Panc1 (cell line): ENCODE measurements around the gene RILP. TPM values are rescaled to one million over a fixed set of nuclear protein-coding genes. Genes with fewer than 3 reads are reported as not detected.

Experiments
- ATAC-seq: fragments of 200-7000 bp; cut with Tn5 transposase; 2 replicates; pipeline ENCODE4 v1.9.1; 2020; ENCODE audit warnings: mild to moderate bottlenecking, moderate library complexity
- BruUV-seq: library from RNA; stranded (reverse); fragments of 400-500 nt; replicated peaks from 2 replicates; lab custom pipeline; 2021; lab: Mats Ljungman, UMichigan
- CTCF ChIA-PET: fragments of 300-600 bp; sonication (Branson Sonifier 250); formaldehyde crosslinking; loops from one replicate; lab custom pipeline; 2022; ENCODE audit warnings: antibody characterized with exemption; lab: Charles Lee
- POLR2A ChIA-PET: fragments of 300-600 bp; sonication (Branson Sonifier 250); formaldehyde crosslinking; loops from one replicate; lab custom pipeline; 2022; ENCODE audit warnings: antibody characterized with exemption; lab: Charles Lee
- DNase-seq: peaks from one replicate; pipeline ENCODE4 v3.0.0-alpha.2; 2010; ENCODE audit warnings: low read depth, low spot score
- H3K27ac ChIP-seq: 2 replicates; pipeline ENCODE4 v1.5.1; 2011; ENCODE audit warnings: mild to moderate bottlenecking, low read length, inconsistent platforms
- H3K27me3 ChIP-seq: fragments of 200-500 bp; sonication (Bioruptor generic); 2 replicates; pipeline ENCODE4 v1.6.0; 2014; ENCODE audit warnings: low read length, inconsistent platforms; ENCODE audit not compliant: control insufficient read depth, insufficient read depth
- H3K36me3 ChIP-seq: fragments of 200-500 bp; sonication (Bioruptor generic); 2 replicates; pipeline ENCODE4 v1.5.1; 2014; ENCODE audit warnings: inconsistent platforms, mild to moderate bottlenecking, low read length, moderate library complexity; ENCODE audit not compliant: control insufficient read depth, insufficient read depth
- H3K4me1 ChIP-seq: 2 replicates; pipeline ENCODE4 v1.5.1; 2011; ENCODE audit warnings: inconsistent platforms, mild to moderate bottlenecking, low read length, moderate library complexity; ENCODE audit not compliant: control insufficient read depth, insufficient read depth
- H3K4me3 ChIP-seq, 2 experiments: 2 replicates each; pipeline ENCODE4 v1.5.1; 2011 to 2012; ENCODE audit warnings: low read depth in 2 of 2, low read length in 2 of 2, mild to moderate bottlenecking in 2 of 2, inconsistent platforms in 1 of 2, moderate library complexity in 1 of 2
- H3K9me3 ChIP-seq: fragments of 200-500 bp; sonication (Bioruptor generic); 2 replicates; pipeline ENCODE4 v1.5.1; 2014; ENCODE audit warnings: low read depth, mild to moderate bottlenecking, inconsistent platforms, low read length, moderate library complexity; ENCODE audit not compliant: control insufficient read depth, insufficient read depth
- POLR2AphosphoS5 ChIP-seq: IDR thresholded peaks from 2 replicates; pipeline ENCODE4 v1.6.1; 2012; ENCODE audit warnings: mild to moderate bottlenecking, low read depth, low read length, moderate library complexity
- SIN3A ChIP-seq: IDR thresholded peaks from 2 replicates; pipeline ENCODE4 v1.6.1; 2012; ENCODE audit warnings: low read depth, mild to moderate bottlenecking, low read length, moderate library complexity, borderline replicate concordance; ENCODE audit not compliant: insufficient read depth
- TCF7L2 ChIP-seq: IDR thresholded peaks from 2 replicates; pipeline ENCODE4 v1.6.1; 2011; ENCODE audit warnings: mild to moderate bottlenecking, low read depth, low read length, inconsistent platforms
- in situ Hi-C: cut with HindIII; loops from 2 replicates; pipeline ENCODE4 v1.10.0; 2016; ENCODE audit warnings: low sequenced_read_pairs, low pct_unique_long_range_greater_than_20kb
- intact Hi-C: fragments of 100-400 bp; cut with micrococcal nuclease; formaldehyde crosslinking; loops from one replicate; pipeline ENCODE4 v1.10.0; 2022; ENCODE audit not compliant: unreplicated experiment
- total RNA-seq: library from RNA; stranded (reverse); gene quantifications from one replicate; pipeline ENCODE4 v1.2.1, GENCODE V29; 2021; ENCODE audit not compliant: unreplicated experiment
- TF ChIP-seq, protein P1 (sequence below), 2 experiments: IDR thresholded peaks; 2 replicates each; pipeline ENCODE4 v1.6.1; 2011 to 2012; ENCODE audit warnings: low read depth in 2 of 2, control low read depth in 1 of 2, low read length in 1 of 2, mild to moderate bottlenecking in 1 of 2, moderate library complexity in 1 of 2; ENCODE audit not compliant: insufficient read depth in 1 of 2
- TF ChIP-seq, protein P2 (sequence below): fragments of 450-650 bp; IDR thresholded peaks from 2 replicates; pipeline ENCODE4 v1.5.1; 2017; ENCODE audit warnings: mild to moderate bottlenecking

The RILP gene
- total RNA-seq, 1 experiment from 2014 or later: 20.8 TPM

DNA sequence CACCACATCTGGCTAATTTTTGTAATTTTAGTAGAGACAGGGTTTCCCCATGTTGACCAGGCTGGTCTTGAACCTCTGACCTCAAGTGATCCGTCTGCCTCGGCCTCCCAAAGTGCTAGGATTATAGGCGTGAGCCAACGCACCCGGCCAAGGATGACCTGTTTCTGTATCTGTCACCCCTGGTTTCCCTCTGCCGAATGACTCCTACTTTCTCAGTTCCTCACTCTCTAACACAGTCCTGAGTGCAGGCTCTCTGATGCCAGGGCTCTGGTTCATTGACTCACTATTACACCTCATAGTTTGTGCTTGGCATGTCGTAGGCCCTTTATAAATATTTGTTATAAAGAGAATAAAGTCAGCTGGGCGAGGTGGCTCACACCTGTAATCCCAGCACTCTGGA lies 45.7 kb upstream of the RILP start:
- Histone ChIP-seq H3K36me3 (no peaks in the 10 kb centered on the region), H3K4me1 (no peaks in the 10 kb centered on the region), H3K4me3 (no peak overlapping the region), H3K27ac (no peak overlapping the region), H3K27me3 (no peaks in the 10 kb centered on the region), H3K9me3 (no peaks in the 10 kb centered on the region)
- DNase-seq (no peak), ATAC-seq (no peak)
- intact Hi-C loops: no loop called here
- no TSS peak for BruUV-seq
- TF ChIP-seq SIN3A (no peak), TCF7L2 (no peak), POLR2AphosphoS5 (no peak)
- TF ChIP-seq, protein P1, sequence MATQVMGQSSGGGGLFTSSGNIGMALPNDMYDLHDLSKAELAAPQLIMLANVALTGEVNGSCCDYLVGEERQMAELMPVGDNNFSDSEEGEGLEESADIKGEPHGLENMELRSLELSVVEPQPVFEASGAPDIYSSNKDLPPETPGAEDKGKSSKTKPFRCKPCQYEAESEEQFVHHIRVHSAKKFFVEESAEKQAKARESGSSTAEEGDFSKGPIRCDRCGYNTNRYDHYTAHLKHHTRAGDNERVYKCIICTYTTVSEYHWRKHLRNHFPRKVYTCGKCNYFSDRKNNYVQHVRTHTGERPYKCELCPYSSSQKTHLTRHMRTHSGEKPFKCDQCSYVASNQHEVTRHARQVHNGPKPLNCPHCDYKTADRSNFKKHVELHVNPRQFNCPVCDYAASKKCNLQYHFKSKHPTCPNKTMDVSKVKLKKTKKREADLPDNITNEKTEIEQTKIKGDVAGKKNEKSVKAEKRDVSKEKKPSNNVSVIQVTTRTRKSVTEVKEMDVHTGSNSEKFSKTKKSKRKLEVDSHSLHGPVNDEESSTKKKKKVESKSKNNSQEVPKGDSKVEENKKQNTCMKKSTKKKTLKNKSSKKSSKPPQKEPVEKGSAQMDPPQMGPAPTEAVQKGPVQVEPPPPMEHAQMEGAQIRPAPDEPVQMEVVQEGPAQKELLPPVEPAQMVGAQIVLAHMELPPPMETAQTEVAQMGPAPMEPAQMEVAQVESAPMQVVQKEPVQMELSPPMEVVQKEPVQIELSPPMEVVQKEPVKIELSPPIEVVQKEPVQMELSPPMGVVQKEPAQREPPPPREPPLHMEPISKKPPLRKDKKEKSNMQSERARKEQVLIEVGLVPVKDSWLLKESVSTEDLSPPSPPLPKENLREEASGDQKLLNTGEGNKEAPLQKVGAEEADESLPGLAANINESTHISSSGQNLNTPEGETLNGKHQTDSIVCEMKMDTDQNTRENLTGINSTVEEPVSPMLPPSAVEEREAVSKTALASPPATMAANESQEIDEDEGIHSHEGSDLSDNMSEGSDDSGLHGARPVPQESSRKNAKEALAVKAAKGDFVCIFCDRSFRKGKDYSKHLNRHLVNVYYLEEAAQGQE (IDR thresholded peaks at IDR 0.05; ENCODE audit: insufficient read depth in 1 of 2, low read depth in 2 of 2, low read length in 1 of 2): no peak
- TF ChIP-seq, protein P2, sequence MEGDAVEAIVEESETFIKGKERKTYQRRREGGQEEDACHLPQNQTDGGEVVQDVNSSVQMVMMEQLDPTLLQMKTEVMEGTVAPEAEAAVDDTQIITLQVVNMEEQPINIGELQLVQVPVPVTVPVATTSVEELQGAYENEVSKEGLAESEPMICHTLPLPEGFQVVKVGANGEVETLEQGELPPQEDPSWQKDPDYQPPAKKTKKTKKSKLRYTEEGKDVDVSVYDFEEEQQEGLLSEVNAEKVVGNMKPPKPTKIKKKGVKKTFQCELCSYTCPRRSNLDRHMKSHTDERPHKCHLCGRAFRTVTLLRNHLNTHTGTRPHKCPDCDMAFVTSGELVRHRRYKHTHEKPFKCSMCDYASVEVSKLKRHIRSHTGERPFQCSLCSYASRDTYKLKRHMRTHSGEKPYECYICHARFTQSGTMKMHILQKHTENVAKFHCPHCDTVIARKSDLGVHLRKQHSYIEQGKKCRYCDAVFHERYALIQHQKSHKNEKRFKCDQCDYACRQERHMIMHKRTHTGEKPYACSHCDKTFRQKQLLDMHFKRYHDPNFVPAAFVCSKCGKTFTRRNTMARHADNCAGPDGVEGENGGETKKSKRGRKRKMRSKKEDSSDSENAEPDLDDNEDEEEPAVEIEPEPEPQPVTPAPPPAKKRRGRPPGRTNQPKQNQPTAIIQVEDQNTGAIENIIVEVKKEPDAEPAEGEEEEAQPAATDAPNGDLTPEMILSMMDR: no peak
- ChIA-PET CTCF (no interaction called here), POLR2A (no interaction called here)
- in situ Hi-C loops: no loop called here

DNA sequence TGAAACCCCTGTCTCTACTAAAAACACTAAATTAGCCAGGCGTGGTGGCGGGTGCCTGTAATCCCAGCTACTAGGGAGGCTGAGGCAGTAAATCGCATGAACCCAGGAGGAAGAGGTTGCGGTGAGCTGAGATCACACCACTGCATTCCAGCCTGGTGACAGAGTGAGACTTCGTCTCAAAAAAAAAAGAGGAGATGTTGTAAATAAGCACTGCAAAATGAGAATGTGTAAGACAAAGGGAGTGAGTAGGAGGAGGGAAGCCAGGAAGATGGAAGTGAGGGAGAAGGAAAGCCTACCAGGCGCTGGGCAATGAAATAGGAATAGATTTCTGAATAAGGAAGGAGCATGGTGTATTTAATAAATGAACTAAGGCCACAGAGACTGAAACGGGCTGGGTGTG lies 43.7 kb upstream of the RILP start:
- POLR2A ChIA-PET: no interaction called here
- no peaks in the 10 kb centered on the region for H3K36me3 ChIP-seq
- no peak overlapping the region for H3K4me3 ChIP-seq
- CTCF ChIA-PET: no interaction called here
- no peaks in the 10 kb centered on the region for H3K4me1 ChIP-seq
- TF ChIP-seq, protein P2: no peak
- TF ChIP-seq POLR2AphosphoS5: no peak
- TF ChIP-seq, protein P1 (IDR thresholded peaks at IDR 0.05; ENCODE audit: insufficient read depth in 1 of 2, low read depth in 2 of 2, low read length in 1 of 2): no peak
- TF ChIP-seq TCF7L2: no peak
- TF ChIP-seq SIN3A: no peak
- no peaks in the 10 kb centered on the region for H3K27me3 ChIP-seq
- no peaks in the 10 kb centered on the region for H3K9me3 ChIP-seq
- intact Hi-C loops: no loop called here
- in situ Hi-C loops: no loop called here
- ATAC-seq: no peak
- BruUV-seq: no TSS peak
- no peak overlapping the region for H3K27ac ChIP-seq
- DNase-seq: no peak
